Body of pancreas (tissue), 4 donors: ENCODE measurements around the gene HSD17B10.

Experiments used
- POLR2A ChIP-seq, 3 donors: fragments of 450-650 bp; IDR thresholded peaks; one replicate each; pipeline ENCODE4 v1.6.1; 2016; ENCODE audit warnings: antibody characterized with exemption in 3 of 3, mild to moderate bottlenecking in 2 of 3
- TF ChIP-seq, protein P1 (sequence below), 7 experiments: fragments of 450-650 bp in 4 of 7; fragments of 200-600 bp in 3 of 7; sonication (generic) in 3 of 7; IDR thresholded peaks; one replicate each; pipeline ENCODE4 v1.5.1; 2016 to 2019; ENCODE audit warnings: antibody characterized with exemption in 7 of 7

DNA sequence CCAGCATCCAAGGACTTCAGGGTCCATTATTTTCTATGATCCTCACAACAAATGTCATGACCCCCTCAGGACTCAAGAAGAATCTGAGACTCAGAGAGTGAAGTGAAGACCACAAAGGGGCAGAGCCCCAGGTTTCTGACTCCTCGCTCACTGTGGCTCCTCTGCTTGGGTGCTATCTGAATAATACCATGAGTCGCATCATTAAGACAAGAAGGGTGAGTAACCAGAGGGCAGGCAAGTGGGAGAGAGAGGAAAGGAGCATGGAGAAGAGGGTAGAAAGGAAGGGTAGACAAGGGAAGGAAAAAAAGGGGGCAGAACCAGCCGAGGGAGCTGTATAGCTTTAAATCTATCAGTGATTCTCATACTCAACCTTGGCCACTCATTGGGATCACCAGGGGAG, 15.5 kb upstream of the HSD17B10 start:
- TF ChIP-seq, protein P1, sequence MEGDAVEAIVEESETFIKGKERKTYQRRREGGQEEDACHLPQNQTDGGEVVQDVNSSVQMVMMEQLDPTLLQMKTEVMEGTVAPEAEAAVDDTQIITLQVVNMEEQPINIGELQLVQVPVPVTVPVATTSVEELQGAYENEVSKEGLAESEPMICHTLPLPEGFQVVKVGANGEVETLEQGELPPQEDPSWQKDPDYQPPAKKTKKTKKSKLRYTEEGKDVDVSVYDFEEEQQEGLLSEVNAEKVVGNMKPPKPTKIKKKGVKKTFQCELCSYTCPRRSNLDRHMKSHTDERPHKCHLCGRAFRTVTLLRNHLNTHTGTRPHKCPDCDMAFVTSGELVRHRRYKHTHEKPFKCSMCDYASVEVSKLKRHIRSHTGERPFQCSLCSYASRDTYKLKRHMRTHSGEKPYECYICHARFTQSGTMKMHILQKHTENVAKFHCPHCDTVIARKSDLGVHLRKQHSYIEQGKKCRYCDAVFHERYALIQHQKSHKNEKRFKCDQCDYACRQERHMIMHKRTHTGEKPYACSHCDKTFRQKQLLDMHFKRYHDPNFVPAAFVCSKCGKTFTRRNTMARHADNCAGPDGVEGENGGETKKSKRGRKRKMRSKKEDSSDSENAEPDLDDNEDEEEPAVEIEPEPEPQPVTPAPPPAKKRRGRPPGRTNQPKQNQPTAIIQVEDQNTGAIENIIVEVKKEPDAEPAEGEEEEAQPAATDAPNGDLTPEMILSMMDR (IDR thresholded peaks at IDR 0.05) = no peak
- no peak for TF ChIP-seq POLR2A (IDR thresholded peaks at IDR 0.05)
